ENCODE measurements around the gene CRLF1. TPM values are rescaled to one million over a fixed set of nuclear protein-coding genes. Genes with fewer than 3 reads are reported as not detected.

CRLF1 gene
- total and polyA plus RNA-seq, 2 experiments from 2014 or later = 18.1 to 19.7 TPM

GRCh38 chr19:18612051-18612771 lies 5.6 kb upstream of the CRLF1 start:
- H3F3A ChIP-seq (replicated peaks; ENCODE audit: low read depth) = peaks cover 25% of the 10 kb centered on the region
- H3K4me2 ChIP-seq = peak overlapping the region; percentile 94
- Mint-ChIP-seq H3K27me3 (ENCODE audit: insufficient read depth, low read depth, poor library complexity) (peaks cover 82% of the 10 kb centered on the region), H3K4me1 (peaks cover 39% of the 10 kb centered on the region), H3K27ac (no peak overlapping the region), H3K36me3 (ENCODE audit: low read depth) (peaks cover 2% of the 10 kb centered on the region; the same call in 1 of the 3 replicates), H3K4me3 (peak overlapping the region; percentile 80), H3K9me3 (no peaks in the 10 kb centered on the region)
- H3K9me2 ChIP-seq (ENCODE audit: insufficient read depth) = 0 out of 2 replicates have a peak, but pooled peaks cover 2% of the 10 kb centered on the region
- no peaks in the 10 kb centered on the region for H3K79me2 ChIP-seq (replicated peaks; ENCODE audit: insufficient read depth)
- no peak overlapping the region for H3K27ac ChIP-seq (ENCODE audit: low read depth)
- H3K4me3 ChIP-seq = peak overlapping the region; percentile 76
- H3K4me1 ChIP-seq (ENCODE audit: insufficient read depth) = peaks cover 53% of the 10 kb centered on the region
- ATAC-seq = peak; percentile 4
- no peaks in the 10 kb centered on the region for H4K20me1 ChIP-seq (replicated peaks; ENCODE audit: insufficient read depth)
- peaks cover 90% of the 10 kb centered on the region for H3K27me3 ChIP-seq (ENCODE audit: insufficient read depth)
- H2AFZ ChIP-seq = peak overlapping the region; percentile 72
- no peaks in the 10 kb centered on the region for H3K36me3 ChIP-seq (ENCODE audit: insufficient read depth)
- TF ChIP-seq, protein P1, sequence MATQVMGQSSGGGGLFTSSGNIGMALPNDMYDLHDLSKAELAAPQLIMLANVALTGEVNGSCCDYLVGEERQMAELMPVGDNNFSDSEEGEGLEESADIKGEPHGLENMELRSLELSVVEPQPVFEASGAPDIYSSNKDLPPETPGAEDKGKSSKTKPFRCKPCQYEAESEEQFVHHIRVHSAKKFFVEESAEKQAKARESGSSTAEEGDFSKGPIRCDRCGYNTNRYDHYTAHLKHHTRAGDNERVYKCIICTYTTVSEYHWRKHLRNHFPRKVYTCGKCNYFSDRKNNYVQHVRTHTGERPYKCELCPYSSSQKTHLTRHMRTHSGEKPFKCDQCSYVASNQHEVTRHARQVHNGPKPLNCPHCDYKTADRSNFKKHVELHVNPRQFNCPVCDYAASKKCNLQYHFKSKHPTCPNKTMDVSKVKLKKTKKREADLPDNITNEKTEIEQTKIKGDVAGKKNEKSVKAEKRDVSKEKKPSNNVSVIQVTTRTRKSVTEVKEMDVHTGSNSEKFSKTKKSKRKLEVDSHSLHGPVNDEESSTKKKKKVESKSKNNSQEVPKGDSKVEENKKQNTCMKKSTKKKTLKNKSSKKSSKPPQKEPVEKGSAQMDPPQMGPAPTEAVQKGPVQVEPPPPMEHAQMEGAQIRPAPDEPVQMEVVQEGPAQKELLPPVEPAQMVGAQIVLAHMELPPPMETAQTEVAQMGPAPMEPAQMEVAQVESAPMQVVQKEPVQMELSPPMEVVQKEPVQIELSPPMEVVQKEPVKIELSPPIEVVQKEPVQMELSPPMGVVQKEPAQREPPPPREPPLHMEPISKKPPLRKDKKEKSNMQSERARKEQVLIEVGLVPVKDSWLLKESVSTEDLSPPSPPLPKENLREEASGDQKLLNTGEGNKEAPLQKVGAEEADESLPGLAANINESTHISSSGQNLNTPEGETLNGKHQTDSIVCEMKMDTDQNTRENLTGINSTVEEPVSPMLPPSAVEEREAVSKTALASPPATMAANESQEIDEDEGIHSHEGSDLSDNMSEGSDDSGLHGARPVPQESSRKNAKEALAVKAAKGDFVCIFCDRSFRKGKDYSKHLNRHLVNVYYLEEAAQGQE (IDR thresholded peaks at IDR 0.05; ENCODE audit: unreplicated experiment) = no peak
- TF ChIP-seq EZH2 (IDR thresholded peaks at IDR 0.05; ENCODE audit: low read depth, unreplicated experiment) = peak; percentile 47
- peak; percentile 53 for DNase-seq (ENCODE audit: low spot score)

DNA sequence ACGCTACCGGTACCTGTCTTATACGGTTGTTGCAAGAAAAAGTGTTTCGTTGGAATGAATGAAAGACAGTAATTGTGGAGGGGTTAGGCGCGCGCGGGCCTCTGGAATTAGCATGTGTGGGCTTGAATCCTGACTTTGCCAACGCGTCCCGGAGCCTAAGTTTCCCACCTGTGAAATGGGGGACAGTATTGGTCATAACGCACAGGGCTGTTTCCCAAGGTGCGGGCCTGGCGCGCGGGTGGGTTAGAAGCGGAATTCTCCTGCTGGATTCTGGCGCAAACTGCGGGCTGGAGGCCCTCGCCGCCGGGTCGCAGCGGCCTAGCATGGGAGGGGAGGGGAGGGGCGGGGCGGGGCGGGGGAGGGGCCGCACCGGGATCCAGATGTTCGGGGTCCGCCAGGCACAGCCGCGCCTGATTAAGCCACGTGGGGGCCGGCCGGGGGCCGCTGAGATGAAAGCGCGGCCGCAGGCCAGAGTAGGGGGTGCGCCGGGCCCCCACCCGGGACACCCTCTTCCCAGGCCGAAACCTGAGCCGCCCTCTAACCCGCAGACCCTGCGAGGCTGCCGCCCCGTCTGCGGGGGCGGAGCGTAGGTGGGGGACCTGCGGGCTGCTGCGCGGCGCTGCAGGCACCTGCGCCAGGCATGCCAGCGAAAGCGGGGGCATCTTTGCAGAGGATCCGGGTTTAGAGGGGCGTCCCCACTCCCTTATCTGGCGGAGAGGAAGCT lies 4.9 kb upstream of the CRLF1 start:
- H3K9me3 Mint-ChIP-seq = no peaks in the 10 kb centered on the region
- Histone ChIP-seq H3K36me3 (ENCODE audit: insufficient read depth) (no peaks in the 10 kb centered on the region), H3K9me2 (ENCODE audit: insufficient read depth) (no peaks in the 10 kb centered on the region), H3F3A (replicated peaks; ENCODE audit: low read depth) (peaks cover 25% of the 10 kb centered on the region), H3K4me1 (ENCODE audit: insufficient read depth) (peaks cover 53% of the 10 kb centered on the region), H3K4me3 (peak overlapping the region; percentile 76), H3K4me2 (peak overlapping the region; percentile 94), H4K20me1 (replicated peaks; ENCODE audit: insufficient read depth) (no peaks in the 10 kb centered on the region), H2AFZ (0 out of 2 replicates have a peak overlapping the region, but pooled peaks have one; percentile 72), H3K27me3 (ENCODE audit: insufficient read depth) (peaks cover 94% of the 10 kb centered on the region), H3K79me2 (replicated peaks; ENCODE audit: insufficient read depth) (no peaks in the 10 kb centered on the region), H3K27ac (ENCODE audit: low read depth) (no peak overlapping the region)
- DNase-seq (ENCODE audit: low spot score) = peak; percentile 76
- peaks cover 39% of the 10 kb centered on the region for H3K4me1 Mint-ChIP-seq
- H3K4me3 Mint-ChIP-seq = peak overlapping the region; percentile 80
- TF ChIP-seq, protein P2, sequence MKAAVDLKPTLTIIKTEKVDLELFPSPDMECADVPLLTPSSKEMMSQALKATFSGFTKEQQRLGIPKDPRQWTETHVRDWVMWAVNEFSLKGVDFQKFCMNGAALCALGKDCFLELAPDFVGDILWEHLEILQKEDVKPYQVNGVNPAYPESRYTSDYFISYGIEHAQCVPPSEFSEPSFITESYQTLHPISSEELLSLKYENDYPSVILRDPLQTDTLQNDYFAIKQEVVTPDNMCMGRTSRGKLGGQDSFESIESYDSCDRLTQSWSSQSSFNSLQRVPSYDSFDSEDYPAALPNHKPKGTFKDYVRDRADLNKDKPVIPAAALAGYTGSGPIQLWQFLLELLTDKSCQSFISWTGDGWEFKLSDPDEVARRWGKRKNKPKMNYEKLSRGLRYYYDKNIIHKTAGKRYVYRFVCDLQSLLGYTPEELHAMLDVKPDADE (IDR thresholded peaks at IDR 0.05) = no peak
- TF ChIP-seq JUNB (IDR thresholded peaks at IDR 0.05; ENCODE audit: unreplicated experiment) (no peak), EZH2 (IDR thresholded peaks at IDR 0.05; ENCODE audit: low read depth, unreplicated experiment) (peak; percentile 82)
- ATAC-seq = peak; percentile 60
- no peak overlapping the region for H3K27ac Mint-ChIP-seq
- peaks cover 2% of the 10 kb centered on the region; the same call in 1 of the 3 replicates for H3K36me3 Mint-ChIP-seq (ENCODE audit: low read depth)
- peaks cover 86% of the 10 kb centered on the region for H3K27me3 Mint-ChIP-seq (ENCODE audit: insufficient read depth, low read depth, poor library complexity)
